ENCODE measurements around the gene TMEM201.

DNA sequence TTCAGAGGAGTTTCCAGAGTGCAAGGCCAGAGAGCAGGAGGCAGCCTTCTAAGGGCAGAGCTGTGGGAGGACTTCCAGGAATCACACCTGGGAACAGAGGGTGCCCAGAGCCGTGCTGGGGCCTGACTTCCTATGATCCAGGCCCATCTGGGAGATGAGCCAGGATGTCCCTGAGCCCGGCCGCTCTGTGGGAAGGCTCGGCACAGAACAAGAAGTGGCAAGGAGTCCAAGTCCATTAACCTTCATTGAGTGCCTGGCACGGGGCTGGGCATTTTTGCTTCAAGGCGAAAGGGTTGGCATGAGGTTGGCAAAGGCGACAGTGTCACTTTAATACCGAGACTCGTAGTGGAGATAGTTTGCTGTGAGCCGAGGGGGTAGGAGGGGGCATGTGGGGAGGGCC lies 18.2 kb downstream of the TMEM201 start:
- TF ChIP-seq CTCF (IDR thresholded peaks at IDR 0.05) (no peak), POLR2A (IDR thresholded peaks at IDR 0.05) (no peak)
